GM19239 (cell line): ENCODE data around the gene ABHD2.
"Not testable (repeated sequence)": the region's sequence is repeated elsewhere in the genome, so short reads cannot be mapped to it uniquely, and the experiment has no call there.

ENCODE experiments used
- DNase-seq: peaks from one replicate; pipeline ENCODE4 v3.0.0; 2011; ENCODE audit warnings: low spot score; ENCODE audit not compliant: insufficient read length
- FAIRE-seq: peaks from 2 replicates; lab custom pipeline; 2011; peaks lifted over from hg19 to GRCh38; lab: Jason Lieb, UNC

ABHD2 gene

DNA sequence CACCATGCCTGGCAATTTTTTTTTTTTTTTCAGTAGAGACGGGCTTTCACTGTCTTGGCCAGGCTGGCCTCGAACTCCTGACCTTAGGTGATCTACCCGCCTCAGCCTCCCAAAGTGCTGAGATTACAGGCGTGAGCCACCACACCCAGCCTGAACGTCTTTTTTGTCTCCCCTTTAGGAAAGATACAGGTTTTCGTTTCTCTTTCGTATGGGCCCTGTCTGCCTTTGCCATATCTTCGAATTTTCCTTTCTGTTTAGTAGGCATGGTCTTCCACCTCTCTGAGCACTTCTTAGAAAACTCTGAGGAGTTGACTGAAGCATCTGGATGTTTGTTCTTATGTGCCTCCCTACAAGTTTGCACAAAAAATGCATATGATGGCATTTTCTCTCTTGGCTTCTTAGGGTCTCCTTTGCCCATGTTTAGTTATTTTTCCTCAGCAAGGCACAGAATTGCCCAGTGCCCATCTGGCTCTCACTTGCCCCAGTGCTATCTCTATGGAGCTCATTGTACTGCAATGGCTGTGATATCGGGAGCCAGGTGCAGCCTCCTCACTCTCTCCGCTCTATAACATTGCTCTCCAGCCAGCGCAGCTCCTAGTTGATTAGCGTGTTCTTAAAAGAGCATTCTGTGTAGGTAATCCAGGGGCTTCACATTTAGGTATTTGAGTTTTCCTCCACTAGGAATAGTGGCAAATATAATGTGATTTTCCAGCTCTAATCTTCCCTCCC is 48.0 kb downstream of the ABHD2 start:
- DNase-seq (no peak), FAIRE-seq (no peak)

DNA sequence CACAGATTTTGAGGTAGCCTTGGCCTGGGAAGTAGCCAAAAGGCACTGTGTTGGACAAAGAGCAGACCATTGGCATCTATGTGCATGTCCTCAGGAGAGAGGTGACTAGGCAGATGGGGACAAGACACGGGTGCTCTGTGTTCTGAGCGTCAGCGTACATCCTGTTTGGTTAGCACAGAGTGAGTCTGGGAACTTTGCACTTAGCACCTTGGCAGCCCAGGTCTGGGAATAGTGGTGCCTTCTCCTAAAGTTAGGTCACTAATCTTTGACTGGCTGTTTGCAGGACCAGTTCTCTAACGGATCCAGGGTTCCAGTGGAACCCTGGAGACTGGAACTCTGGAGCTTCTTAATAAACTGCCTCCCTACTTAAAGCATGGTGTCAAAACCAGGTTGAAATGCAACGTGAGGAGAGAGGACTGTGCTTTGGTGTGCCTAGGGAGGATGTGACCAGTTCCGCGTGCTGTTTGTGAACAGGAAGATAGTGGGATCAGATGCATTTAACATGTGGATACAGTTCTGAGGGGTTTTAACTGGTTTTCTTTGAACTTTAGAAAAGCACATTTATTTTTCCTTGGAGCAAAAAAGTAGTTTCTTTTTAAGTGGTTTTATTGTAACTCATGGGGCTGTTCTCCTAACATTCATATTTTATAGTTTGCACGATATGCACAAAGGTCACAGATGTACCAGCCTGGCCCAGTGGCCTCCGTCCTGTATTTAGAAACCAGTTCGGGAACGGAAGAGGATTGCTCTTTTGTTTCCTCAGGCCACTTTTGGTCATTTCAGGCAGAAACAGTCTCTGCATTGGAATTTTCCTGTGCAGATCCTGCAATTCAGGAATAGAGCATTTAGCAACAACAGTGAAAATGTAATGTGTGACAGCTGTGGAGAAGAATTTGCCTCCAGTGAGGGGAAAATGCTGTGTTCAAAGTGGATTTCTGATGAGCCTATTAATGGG is 48.8 kb downstream of the ABHD2 start:
- no peak for FAIRE-seq
- DNase-seq, result no peak

DNA sequence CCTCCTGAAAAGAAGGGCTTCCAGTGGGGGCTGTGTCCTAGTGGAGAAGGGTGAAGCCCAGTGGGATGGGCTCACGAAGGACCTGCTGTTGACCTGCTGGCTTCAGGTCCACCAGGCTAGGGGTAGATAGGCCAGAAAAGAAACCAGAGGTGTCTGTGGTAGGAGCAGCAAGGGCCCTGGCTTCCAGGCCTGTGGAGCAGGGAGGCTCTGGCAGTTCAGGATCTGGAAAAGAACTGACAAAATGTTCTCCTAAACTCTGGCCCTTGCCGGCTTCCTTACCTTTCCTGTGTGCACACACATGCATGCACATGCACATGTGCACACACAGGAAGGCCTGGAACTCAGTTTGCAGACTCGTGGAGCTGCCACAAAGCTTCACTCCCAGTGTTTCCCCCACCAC is 49.7 kb downstream of the ABHD2 start:
- FAIRE-seq (no peak), DNase-seq (no peak)

DNA sequence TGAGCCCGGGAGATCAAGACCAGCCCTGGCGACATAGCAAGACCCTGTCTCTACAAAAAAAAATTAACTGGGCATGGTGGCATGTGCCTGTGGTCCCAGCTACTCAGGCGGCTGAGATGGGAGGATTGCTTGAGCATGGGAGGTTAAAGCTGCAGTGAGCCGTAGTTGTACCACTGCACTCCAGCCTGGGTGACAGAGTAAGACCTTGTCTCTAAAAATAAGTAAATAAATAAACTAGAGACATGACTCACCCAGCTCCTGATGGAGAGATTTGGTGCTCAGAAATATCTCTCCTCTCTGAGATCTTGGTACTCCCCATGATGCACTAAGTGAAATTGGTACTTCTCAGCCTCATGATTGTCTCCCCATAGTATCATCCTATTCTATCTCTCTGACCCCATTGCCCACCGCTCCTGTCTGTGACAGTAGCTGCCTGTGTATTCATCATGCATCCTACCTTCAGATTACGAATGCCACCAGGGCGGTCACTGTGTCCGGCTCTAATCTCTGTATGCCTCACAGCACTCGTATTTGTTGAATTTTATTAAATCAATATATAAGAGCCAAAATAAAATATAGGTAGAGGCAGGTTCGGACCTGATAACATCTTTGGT is 50.9 kb downstream of the ABHD2 start:
- no peak for DNase-seq

DNA sequence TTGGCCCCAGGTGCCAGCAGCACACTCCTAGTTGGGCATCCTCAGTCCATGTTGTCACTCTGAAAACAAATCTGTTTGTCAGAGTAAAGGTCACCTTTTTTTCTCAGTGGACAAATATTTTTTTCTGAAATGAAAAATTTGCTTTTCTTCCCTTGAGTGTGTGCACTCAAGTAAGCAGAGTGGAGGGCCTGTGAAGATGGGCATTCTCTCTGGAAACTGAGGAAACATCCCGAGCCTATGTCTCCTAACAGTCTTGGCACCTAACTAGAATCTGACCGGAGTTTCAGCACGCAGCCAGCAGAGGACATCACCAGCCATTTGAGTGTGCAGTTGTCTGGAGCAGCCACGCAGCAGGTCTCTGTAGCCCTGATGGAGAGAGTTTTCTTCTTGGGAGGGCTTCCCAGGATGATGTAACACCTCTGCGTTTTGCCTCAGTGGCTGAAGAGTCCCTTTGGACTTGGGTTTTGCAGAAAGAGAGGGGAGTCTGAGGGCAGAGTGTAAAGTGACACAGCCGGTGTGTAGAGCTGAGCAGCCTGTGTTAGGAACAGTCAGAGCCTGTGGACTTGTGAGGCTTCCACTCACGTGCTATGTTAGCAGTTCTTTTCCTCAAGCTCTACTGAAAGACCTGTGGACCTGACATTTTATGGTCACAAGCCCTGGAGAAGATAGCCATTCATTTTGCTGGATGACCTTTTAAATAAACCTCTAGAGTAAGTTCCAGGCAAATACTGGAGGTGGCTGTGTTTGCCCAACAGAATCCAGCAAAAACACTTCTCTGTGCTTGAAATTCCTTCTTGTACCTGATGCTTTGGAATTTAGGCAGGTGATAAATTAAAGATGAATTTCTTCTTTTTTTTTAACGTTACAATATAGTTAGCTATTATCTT is 51.6 kb downstream of the ABHD2 start:
- FAIRE-seq, result no peak
- no peak for DNase-seq

More for the DNA sequence above, 50.9 kb downstream of the ABHD2 start:
- FAIRE-seq, result no peak

DNA sequence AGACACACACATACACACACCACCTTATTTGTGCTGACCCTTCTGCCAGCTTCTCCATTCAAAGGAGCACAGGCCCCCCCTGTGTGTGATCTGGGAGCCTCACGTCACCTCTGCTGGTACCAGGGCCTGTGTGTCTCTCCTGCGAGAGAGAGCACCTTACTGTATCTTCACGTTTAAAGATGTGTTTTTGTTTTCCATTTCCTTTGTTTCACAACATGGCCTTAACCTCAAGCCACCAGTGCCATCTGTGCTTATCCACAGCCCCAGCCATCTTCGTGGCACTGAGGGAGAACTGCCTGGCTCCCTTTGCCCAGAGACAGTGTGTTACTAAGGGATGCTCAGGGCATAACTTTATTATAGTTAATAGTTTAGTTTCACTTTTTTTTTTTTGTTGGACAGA is 52.3 kb downstream of the ABHD2 start:
- DNase-seq, result no peak
- FAIRE-seq, result no peak

DNA sequence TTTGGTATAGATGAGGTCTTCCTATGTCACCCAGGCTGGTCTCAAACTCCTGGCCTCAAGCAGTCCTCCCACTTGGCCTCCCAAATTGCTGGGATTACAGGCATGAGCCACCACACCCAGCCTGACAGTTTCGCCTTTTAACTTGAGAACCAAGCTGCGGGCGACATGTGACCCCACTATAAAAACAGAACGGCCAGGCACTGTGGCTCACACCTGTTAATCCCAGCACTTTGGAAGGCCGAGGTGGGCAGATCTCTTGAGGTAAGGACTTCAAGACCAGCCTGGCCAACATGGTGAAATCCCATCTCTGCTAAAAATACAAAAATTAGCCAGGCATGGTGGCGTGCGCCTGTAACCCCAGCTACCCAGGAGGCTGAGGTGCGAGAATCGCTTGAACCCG is 52.9 kb downstream of the ABHD2 start:
- not testable (repeated sequence) for FAIRE-seq, DNase-seq

DNA sequence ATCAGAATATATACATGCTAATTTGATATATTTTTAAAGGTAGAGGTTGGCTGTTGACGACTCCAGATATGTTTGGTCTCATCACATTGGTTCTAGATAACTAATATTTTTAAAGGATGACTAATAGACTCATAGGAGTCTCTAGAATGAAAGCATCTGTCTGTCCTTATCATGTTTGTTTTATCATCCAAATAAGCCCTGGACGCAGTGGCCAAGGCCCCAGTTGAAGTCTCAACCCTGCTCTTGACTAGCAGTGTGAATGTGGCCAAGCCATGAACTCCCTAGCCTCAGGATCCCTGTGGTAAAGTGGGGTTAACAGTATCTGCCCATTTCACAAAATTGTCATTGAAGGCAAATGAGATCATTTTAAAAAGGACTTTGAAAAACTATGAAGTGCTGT is 53.6 kb downstream of the ABHD2 start:
- FAIRE-seq (no peak), DNase-seq (no peak)

DNA sequence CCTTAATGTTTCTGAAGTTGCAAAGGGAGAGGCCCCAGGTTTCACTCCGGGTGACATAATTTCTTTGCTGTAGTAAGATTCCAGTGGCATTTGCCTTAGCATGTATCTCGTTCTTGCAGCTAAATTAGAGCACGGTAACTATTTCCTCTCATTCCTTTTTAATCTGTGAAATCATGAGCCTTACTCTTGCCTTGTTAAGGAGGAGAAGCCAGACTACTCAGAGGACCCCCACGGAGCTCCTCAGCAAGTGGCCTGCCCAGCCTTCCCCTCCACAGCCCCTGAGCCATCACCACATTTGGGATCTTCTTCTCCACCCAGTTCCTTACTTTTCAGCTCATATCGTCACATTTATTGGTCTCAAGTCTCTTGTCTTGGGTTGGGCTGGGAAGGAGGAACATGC is 54.2 kb downstream of the ABHD2 start:
- DNase-seq, result no peak
- FAIRE-seq, result no peak

DNA sequence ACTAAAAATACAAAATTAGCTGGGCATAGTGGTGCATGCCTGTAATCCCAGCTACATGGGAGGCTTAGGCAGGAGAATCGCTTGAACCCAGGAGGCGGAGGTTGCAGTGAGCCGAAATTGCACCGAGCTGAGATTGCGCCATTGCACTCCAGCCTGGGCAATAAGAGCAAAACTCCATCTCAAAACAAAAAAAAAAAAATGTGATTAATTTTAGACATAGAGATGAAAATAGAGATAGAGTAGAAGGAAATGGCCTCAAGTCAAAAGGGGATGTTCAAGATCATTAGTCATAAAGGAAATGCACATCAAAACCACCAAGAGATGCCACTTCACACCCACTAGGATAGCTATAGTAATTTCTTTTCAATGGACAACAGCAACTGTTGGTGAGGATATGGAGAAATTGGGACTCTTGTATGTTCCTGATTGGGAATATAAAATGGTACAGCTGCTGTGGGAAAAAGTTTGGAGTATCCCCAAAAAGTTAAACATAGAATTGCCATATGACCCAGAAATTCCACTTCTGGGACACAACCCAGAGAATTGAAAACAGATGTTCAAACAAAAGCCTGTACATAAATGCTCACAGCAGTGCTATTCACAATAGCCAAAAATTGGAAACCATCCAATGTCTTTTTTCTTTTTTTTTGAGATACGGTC is 55.4 kb downstream of the ABHD2 start:
- DNase-seq (no peak), FAIRE-seq (no peak)

DNA sequence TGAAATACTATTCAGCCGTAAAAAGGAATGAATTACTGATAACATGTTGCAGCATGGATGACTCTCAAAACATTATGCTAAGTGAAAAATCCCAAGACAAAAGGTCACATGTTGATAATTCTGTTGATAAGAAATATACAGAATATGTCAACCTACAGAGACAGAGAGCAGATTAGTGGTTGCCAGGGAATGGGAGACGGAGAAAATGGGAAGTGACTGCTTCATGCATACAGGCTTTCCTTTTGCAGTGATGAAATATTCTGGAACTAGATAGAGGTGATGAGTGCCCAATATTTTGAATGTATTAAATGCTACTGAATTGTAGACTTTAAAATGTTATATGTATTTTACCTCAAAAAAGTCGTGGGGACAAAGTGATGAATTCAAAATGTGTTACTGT is 56.2 kb downstream of the ABHD2 start:
- no peak for DNase-seq
- FAIRE-seq, result no peak

DNA sequence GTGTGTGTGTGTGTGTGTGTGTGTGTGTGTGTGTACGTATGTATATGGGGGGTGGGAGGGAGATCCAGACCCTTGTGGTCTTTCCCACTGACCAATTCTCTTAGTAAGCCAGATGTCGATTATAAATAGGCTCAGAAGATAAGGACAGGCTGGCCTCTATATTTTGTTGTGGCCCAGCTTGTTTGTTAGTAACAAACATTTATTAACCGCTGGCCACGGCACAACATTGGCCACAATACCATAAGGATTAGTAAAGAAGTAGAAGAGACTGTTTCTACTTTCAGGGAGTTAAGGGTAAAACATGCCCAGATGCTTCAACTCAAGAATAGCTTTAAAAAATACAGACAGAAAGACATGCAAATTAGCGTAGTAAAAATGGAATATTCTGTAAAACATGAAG is 58.1 kb downstream of the ABHD2 start:
- no peak for DNase-seq
- no peak for FAIRE-seq

DNA sequence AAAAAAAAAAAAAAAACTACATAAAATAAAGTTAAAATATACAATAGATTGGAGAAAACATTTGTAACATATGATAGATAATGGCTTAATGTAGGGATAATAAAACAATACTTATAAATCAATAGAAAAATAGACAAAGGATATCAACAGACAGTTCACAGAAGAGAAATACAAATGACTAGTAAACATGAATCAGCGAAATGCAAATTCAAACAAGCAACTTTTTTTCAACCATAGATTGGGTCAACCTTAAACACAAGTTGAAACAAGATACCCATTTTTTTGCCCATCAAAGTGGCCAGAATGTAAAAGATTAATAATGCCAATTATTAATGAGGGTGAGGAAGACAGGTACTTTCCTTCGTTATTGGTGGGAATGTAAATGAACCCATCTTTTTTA is 59.9 kb downstream of the ABHD2 start:
- DNase-seq (no peak), FAIRE-seq (no peak)

DNA sequence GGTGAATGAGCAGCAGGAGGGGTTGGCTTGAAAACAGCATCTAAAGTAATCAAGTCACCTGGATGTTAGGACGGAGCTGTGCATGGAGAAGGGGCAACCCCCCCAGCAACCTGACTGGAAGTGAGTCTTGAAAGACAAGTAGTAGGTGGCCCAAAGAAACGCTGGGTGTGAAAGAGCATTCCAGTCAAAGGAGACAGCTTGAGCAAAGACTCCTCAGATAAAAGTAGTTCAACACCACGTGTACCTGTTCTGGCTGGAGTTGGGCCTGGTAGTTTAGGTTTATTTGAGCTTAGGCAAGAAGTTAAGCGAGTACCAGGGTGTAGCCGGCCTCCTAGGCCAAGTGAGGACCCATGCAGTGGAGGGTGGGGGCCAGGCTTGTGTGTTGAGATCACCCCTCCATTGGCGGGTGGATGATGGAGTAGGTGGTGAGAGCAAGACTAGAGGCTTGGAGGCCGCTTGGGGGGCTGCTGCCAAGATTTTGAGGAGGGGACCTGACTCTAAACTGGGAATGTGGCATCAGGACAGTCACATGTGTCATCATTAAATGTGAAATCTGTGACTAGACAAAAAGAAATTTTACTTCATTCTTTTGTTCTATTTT is 61.3 kb downstream of the ABHD2 start:
- no peak for FAIRE-seq
- DNase-seq, result no peak

DNA sequence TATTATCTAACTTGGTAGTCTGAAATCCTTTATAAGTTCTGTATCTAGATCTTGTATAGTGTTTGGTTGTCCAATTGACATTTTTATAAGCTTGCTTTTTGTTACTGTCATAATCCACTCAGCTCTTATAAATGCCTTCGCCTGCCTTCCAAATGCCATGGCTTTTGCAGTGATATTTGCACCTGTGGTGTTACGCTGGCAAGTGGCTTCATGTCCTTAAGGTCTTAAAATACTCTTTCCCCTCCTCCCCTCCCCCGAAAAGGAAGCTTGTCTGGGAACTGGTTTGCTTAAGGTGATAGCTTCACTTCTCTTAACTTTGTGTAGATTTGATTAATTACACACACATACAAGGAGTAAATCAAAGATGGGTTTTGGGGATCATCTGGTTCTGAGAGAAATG is 62.0 kb downstream of the ABHD2 start:
- no peak for DNase-seq
- FAIRE-seq, result no peak

DNA sequence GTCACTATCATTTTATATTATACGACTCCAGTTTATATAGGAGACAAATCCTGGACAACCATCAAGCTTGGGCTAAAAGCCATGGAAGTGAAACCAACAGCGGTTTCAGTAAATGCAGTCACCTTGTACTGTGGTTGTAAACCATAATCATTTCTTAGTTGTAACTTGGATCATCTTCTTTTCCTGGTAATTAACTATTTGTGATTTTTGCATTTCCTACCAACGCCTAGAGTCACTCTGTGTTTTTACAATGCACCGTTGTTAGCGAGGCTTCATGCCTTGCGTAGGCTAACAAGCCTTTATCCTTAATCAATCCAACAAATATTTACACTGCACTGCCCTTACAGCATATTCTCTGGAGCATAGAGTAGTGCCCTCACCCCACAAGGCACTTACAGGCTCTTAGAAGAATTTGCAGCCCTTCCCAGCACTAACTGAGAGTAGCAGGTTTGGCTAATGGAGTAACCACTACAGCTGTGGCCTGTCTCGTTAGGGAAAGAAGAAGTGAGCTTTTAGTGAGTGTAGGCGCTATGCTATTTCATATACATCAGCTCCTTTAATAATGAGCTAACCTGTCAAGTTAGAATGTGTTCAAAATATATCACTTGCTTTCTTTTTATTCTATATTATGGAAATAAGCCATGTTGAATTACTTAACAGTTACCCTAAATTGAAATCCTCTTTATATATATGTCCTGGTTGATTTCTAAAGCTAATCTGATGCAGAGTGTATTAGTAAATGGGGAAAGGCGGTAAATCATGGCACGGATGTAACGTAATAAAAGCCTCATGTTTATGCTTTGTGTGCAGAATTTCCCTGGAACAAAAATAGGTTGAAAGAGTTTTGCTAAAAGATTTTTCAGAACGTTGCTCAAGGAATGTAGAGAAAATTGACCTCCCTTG is 62.8 kb downstream of the ABHD2 start:
- DNase-seq (no peak), FAIRE-seq (no peak)

DNA sequence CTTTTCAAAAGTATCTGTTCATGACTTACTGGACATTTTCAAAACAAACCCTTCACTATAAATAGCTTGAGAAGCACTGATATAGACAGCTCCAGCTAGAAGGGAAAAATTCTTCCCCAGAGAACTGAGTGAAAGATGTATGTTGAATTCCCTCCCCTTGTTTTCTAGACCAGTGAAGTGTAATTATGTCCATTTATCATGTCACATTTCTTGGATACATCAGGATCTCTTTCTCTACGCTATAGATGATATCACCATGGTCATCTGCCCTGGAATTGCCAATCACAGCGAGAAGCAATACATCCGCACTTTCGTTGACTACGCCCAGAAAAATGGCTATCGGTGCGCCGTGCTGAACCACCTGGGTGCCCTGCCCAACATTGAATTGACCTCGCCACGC is 66.9 kb downstream of the ABHD2 start:
- no peak for DNase-seq
- no peak for FAIRE-seq

DNA sequence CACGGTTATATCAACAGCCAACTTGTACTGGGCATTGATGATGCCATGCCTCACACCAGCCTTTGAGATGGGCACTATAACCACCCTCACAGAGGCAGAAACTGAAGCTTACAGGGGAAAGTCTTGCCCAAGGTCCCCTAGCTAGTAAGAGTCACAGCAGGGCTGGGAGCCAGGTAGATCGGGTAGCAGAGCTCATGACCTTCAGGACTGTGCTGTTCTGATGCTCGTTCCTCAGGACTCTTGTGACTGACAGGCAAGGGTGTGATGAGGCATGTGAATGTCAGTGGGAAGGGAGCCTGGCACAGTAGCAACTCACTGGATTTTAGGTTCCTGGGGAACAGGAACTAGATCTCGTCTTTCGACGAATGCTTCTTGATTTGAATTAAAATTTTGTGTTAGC is 67.4 kb downstream of the ABHD2 start:
- no peak for DNase-seq
- FAIRE-seq, result no peak
